HepG2 (cell line): ENCODE measurements around the gene CCDC86. TPM values are rescaled to one million over a fixed set of nuclear protein-coding genes. Genes with fewer than 3 reads are reported as not detected.
A peak's percentile ranks its signal among the peaks of the same experiment; 100 is the strongest.

Experiments
- ATF5 ChIP-seq: sonication (generic); formaldehyde crosslinking; IDR thresholded peaks from 2 replicates; pipeline ENCODE4 v1.4.0; 2020; ENCODE audit warnings: mild to moderate bottlenecking, low read depth, missing genetic modification reagents
- CC2D1A ChIP-seq: sonication (generic); formaldehyde crosslinking; IDR thresholded peaks from 2 replicates; pipeline ENCODE4 v1.8.1; 2023; ENCODE audit warnings: mild to moderate bottlenecking, missing genetic modification reagents
- ETV6 ChIP-seq: sonication (generic); formaldehyde crosslinking; conservative IDR thresholded peaks from 2 replicates; pipeline ENCODE4 v1.4.0; 2020; ENCODE audit warnings: missing genetic modification reagents
- FIP1L1 ChIP-seq: fragments of 200-400 bp; formaldehyde crosslinking; IDR thresholded peaks from 2 replicates; pipeline ENCODE4 v1.6.1; 2018; ENCODE audit warnings: low read depth, mild to moderate bottlenecking, low read length, moderate library complexity, borderline replicate concordance; ENCODE audit not compliant: insufficient read depth
- FOXM1 ChIP-seq: sonication (generic); formaldehyde crosslinking; IDR thresholded peaks from 2 replicates; pipeline ENCODE4 v1.5.0; 2020; ENCODE audit warnings: missing genetic modification reagents
- HMGA1 ChIP-seq: sonication (generic); formaldehyde crosslinking; conservative IDR thresholded peaks from 2 replicates; pipeline ENCODE4 v1.4.0; 2020; ENCODE audit warnings: missing genetic modification reagents
- HNRNPUL1 ChIP-seq: fragments of 200-400 bp; formaldehyde crosslinking; IDR thresholded peaks from 2 replicates; pipeline ENCODE4 v1.6.1; 2017; ENCODE audit warnings: low read depth, mild to moderate bottlenecking, low read length, moderate library complexity
- MEF2D ChIP-seq: sonication (generic); formaldehyde crosslinking; IDR thresholded peaks from 2 replicates; pipeline ENCODE4 v1.5.1; 2020; ENCODE audit warnings: mild to moderate bottlenecking, missing genetic modification reagents
- STAG1 ChIP-seq: sonication (generic); formaldehyde crosslinking; IDR thresholded peaks from 2 replicates; pipeline ENCODE4 v1.4.0; 2020; ENCODE audit warnings: missing genetic modification reagents
- ZNF292 ChIP-seq: sonication (generic); formaldehyde crosslinking; IDR thresholded peaks from 2 replicates; pipeline ENCODE4 v1.8.1; 2022; ENCODE audit warnings: mild to moderate bottlenecking, low read depth, missing genetic modification reagents, borderline replicate concordance
- ZNF317 ChIP-seq: sonication (generic); formaldehyde crosslinking; IDR thresholded peaks from 2 replicates; pipeline ENCODE4 v1.5.0; 2020; ENCODE audit warnings: mild to moderate bottlenecking, missing genetic modification reagents
- ZNF570 ChIP-seq: sonication (generic); formaldehyde crosslinking; IDR thresholded peaks from 2 replicates; pipeline ENCODE4 v1.4.0; 2020; ENCODE audit warnings: mild to moderate bottlenecking, missing genetic modification reagents, borderline replicate concordance
- polyA plus RNA-seq, 8 experiments: library from polyadenylated mRNA; depleted of rRNA in 3 of 8; stranded (reverse) in 7 of 8; unstranded in 1 of 8; fragments of >200 nt; fragmentation: Illumina TruSeq in 4 of 8; extraction: Trizol in 4 of 8; gene quantifications; 2 replicates each; pipeline versions ENCODE4 v1.2.1 to v1.2.3, GENCODE V29; 2011 to 2016; ENCODE audit warnings: low read depth in 4 of 8, missing spikeins in 1 of 8, mixed read lengths in 1 of 8; ENCODE audit not compliant: insufficient read depth in 1 of 8
- total RNA-seq, 5 experiments: library from RNA; depleted of rRNA; stranded (reverse); fragments of >200 nt; fragmentation: Illumina TruSeq; extraction: Trizol; gene quantifications; 2 replicates each; pipeline ENCODE4 v1.2.3, GENCODE V29; 2016; ENCODE audit warnings: low read depth in 1 of 5
- TF ChIP-seq, protein P1 (sequence below): sonication (generic); formaldehyde crosslinking; IDR thresholded peaks from 2 replicates; pipeline ENCODE4 v1.5.1; 2020; ENCODE audit warnings: mild to moderate bottlenecking, missing genetic modification reagents
- TF ChIP-seq, protein P2 (sequence below): sonication (generic); formaldehyde crosslinking; IDR thresholded peaks from 2 replicates; pipeline ENCODE4 v1.4.0; 2020; ENCODE audit warnings: low read depth, missing genetic modification reagents
- TF ChIP-seq, protein P3 (sequence below), 2 experiments: sonication (generic) in 1 of 2; formaldehyde crosslinking in 1 of 2; IDR thresholded peaks; 2 replicates each; pipeline versions ENCODE4 v1.4.0 to v1.6.1; 2016 to 2020; ENCODE audit warnings: borderline replicate concordance in 1 of 2, low read depth in 1 of 2, mild to moderate bottlenecking in 1 of 2, missing genetic modification reagents in 1 of 2

Gene CCDC86
- total and polyA plus RNA-seq, 2 of the 13 experiments (the other 11 are each of a cell fraction or from before 2014, with no cell fraction given) = 33.8 to 37.6 TPM

DNA sequence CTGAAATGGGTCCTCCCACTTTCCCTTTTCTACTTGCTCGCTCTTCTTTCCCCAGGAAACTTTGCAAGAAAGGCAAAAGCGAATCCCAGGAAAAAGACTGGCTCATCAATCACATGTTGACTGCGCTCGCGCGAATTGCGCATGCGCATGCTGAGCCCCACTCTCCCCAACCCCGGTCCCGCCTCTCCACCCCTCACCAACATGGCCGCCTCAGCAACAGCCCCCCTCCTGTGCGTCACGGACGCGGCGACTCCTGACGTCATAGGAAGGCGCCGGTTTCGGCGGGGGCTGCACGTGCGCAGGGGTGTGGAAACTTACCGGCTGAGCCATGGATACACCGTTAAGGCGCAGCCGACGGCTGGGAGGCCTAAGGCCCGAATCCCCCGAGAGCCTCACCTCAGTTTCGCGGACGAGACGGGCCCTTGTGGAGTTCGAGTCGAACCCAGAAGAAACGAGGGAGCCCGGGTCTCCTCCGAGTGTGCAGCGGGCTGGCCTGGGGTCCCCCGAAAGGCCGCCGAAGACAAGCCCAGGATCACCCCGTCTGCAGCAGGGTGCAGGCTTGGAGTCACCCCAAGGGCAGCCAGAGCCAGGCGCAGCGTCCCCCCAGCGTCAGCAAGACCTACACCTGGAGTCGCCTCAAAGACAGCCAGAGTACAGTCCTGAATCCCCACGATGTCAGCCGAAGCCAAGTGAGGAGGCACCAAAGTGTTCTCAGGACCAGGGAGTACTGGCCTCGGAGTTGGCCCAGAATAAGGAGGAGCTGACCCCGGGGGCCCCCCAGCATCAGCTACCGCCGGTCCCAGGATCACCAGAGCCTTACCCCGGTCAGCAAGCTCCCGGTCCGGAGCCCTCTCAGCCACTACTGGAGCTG lies at the start of gene CCDC86 (continued):
- peak; percentile 83; the same call in 1 of the 2 replicates for TF ChIP-seq ETV6 (CRISPR knock-in tag)
- TF ChIP-seq FIP1L1 = no peak
- TF ChIP-seq ZNF317 (CRISPR knock-in tag) = no peak
- no peak for TF ChIP-seq STAG1 (CRISPR knock-in tag)
- TF ChIP-seq, protein P1, sequence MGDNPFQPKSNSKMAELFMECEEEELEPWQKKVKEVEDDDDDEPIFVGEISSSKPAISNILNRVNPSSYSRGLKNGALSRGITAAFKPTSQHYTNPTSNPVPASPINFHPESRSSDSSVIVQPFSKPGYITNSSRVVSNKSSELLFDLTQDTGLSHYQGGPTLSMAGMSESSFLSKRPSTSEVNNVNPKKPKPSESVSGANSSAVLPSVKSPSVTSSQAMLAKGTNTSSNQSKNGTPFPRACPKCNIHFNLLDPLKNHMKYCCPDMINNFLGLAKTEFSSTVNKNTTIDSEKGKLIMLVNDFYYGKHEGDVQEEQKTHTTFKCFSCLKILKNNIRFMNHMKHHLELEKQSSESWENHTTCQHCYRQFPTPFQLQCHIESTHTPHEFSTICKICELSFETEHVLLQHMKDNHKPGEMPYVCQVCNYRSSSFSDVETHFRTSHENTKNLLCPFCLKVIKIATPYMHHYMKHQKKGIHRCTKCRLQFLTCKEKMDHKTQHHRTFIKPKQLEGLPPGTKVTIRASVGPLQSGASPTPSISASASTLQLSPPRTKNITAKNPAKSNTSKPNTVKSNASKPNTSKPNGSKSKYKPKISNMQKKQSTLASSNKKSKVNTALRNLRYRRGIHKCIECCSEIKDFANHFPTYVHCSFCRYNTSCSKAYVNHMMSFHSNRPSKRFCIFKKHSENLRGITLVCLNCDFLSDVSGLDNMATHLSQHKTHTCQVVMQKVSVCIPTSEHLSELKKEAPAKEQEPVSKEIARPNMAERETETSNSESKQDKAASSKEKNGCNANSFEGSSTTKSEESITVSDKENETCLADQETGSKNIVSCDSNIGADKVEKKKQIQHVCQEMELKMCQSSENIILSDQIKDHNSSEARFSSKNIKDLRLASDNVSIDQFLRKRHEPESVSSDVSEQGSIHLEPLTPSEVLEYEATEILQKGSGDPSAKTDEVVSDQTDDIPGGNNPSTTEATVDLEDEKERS (CRISPR knock-in tag) = peak; percentile 63; the same call in 1 of the 2 replicates
- TF ChIP-seq FOXM1 (CRISPR knock-in tag) = 0 out of 2 replicates have a peak, but pooled peaks have one; percentile 40
- no peak for TF ChIP-seq ZNF570
- no peak for TF ChIP-seq HMGA1 (CRISPR knock-in tag)
- no peak for TF ChIP-seq ZNF292 (CRISPR knock-in tag)
- TF ChIP-seq CC2D1A (CRISPR knock-in tag) = no peak
- peak; percentile 54 for TF ChIP-seq MEF2D (CRISPR knock-in tag)
- TF ChIP-seq HNRNPUL1 = no peak
- peak; percentile 9; the same call in 1 of the 2 replicates for TF ChIP-seq ATF5 (CRISPR knock-in tag)
- TF ChIP-seq, protein P2, sequence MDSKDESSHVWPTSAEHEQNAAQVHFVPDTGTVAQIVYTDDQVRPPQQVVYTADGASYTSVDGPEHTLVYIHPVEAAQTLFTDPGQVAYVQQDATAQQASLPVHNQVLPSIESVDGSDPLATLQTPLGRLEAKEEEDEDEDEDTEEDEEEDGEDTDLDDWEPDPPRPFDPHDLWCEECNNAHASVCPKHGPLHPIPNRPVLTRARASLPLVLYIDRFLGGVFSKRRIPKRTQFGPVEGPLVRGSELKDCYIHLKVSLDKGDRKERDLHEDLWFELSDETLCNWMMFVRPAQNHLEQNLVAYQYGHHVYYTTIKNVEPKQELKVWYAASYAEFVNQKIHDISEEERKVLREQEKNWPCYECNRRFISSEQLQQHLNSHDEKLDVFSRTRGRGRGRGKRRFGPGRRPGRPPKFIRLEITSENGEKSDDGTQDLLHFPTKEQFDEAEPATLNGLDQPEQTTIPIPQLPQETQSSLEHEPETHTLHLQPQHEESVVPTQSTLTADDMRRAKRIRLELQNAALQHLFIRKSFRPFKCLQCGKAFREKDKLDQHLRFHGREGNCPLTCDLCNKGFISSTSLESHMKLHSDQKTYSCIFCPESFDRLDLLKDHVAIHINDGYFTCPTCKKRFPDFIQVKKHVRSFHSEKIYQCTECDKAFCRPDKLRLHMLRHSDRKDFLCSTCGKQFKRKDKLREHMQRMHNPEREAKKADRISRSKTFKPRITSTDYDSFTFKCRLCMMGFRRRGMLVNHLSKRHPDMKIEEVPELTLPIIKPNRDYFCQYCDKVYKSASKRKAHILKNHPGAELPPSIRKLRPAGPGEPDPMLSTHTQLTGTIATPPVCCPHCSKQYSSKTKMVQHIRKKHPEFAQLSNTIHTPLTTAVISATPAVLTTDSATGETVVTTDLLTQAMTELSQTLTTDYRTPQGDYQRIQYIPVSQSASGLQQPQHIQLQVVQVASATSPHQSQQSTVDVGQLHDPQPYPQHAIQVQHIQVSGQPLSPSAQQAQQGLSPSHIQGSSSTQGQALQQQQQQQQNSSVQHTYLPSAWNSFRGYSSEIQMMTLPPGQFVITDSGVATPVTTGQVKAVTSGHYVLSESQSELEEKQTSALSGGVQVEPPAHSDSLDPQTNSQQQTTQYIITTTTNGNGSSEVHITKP (CRISPR knock-in tag) = 0 out of 2 replicates have a peak, but pooled peaks have one; percentile 74
- TF ChIP-seq, protein P3, sequence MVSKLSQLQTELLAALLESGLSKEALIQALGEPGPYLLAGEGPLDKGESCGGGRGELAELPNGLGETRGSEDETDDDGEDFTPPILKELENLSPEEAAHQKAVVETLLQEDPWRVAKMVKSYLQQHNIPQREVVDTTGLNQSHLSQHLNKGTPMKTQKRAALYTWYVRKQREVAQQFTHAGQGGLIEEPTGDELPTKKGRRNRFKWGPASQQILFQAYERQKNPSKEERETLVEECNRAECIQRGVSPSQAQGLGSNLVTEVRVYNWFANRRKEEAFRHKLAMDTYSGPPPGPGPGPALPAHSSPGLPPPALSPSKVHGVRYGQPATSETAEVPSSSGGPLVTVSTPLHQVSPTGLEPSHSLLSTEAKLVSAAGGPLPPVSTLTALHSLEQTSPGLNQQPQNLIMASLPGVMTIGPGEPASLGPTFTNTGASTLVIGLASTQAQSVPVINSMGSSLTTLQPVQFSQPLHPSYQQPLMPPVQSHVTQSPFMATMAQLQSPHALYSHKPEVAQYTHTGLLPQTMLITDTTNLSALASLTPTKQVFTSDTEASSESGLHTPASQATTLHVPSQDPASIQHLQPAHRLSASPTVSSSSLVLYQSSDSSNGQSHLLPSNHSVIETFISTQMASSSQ (IDR thresholded peaks at IDR 0.05; ENCODE audit: low read depth) = no peak
- TF ChIP-seq, protein P3 (CRISPR knock-in tag; IDR thresholded peaks at IDR 0.05; ENCODE audit: borderline replicate concordance) = peak; percentile 72; the same call in 1 of the 2 replicates
